GM10248 (cell line): ENCODE results near the gene TRAF3IP1.
"Not testable (repeated sequence)": the region's sequence is repeated elsewhere in the genome, so short reads cannot be mapped to it uniquely, and the experiment has no call there.

Experiments
- CTCF ChIA-PET: fragments of 300-600 bp; sonication (Branson Sonifier 250); formaldehyde crosslinking; extraction: SDS; loops from one replicate; lab custom pipeline; 2021; ENCODE audit warnings: antibody characterized with exemption; lab: Yijun Ruan, JAX
- POLR2A ChIA-PET: fragments of 350-650 bp; sonication (Branson Sonifier 250); formaldehyde crosslinking; extraction: SDS; loops from one replicate; lab custom pipeline; 2020; ENCODE audit warnings: antibody characterized with exemption; lab: Yijun Ruan, JAX
- DNase-seq: peaks from one replicate; pipeline ENCODE4 v3.0.0; 2012; ENCODE audit errors: extremely low spot score
- TF ChIP-seq, protein P1 (sequence below): IDR thresholded peaks from 2 replicates; pipeline ENCODE4 v1.5.1; 2012; ENCODE audit warnings: mild to moderate bottlenecking, low read depth; ENCODE audit errors: extremely low read depth, missing control alignments, control extremely low read depth

Gene TRAF3IP1

DNA sequence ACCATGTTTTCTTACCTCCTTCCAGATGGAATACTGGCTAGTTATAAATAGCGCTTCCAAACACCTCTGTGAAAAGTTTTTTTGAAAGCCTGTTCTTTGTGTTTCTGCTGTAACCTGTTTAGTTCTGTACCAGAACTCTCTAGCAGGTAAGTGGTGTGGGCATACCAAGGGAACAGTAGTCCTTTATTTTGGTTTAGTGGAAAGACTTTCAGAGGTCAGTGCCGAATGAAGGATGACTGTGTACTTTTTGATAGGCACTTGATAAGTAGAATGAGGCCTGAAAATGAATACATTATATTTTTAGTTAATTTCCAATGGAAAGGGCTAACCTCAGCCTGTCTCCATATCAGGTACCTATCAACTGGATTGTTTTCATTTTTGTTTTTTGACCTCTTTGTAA lies 78.8 kb downstream of the TRAF3IP1 start:
- TF ChIP-seq, protein P1, sequence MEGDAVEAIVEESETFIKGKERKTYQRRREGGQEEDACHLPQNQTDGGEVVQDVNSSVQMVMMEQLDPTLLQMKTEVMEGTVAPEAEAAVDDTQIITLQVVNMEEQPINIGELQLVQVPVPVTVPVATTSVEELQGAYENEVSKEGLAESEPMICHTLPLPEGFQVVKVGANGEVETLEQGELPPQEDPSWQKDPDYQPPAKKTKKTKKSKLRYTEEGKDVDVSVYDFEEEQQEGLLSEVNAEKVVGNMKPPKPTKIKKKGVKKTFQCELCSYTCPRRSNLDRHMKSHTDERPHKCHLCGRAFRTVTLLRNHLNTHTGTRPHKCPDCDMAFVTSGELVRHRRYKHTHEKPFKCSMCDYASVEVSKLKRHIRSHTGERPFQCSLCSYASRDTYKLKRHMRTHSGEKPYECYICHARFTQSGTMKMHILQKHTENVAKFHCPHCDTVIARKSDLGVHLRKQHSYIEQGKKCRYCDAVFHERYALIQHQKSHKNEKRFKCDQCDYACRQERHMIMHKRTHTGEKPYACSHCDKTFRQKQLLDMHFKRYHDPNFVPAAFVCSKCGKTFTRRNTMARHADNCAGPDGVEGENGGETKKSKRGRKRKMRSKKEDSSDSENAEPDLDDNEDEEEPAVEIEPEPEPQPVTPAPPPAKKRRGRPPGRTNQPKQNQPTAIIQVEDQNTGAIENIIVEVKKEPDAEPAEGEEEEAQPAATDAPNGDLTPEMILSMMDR = no peak
- POLR2A ChIA-PET = no interaction called here
- DNase-seq = no peak
- CTCF ChIA-PET = no interaction called here

DNA sequence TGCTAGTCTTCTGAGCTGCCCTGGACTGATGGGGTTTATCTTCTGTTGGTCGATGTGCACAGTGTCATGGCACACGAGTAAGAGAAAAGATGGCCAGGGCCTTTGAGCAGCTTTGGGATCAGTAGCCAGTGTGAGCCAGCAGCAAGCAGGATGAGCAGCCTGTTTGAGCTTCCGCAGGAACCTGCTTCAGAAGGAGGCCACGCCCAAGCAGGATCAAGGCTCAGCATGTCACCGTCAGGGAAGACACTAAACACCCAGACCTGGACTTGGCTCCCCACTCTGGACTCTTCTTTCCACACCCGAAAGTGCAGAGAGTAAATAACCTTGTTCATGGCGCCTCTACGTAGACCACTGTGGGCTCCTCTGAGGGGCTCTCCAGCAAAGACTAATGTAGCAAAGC lies 81.2 kb downstream of the TRAF3IP1 start:
- POLR2A ChIA-PET = no interaction called here
- TF ChIP-seq, protein P1 = no peak
- CTCF ChIA-PET = interaction anchor here (1.0 kb wide), 1 partner anchor 10 kb away, joined by 3 read pairs; no protein-coding TSS in a partner anchor
- DNase-seq = no peak

DNA sequence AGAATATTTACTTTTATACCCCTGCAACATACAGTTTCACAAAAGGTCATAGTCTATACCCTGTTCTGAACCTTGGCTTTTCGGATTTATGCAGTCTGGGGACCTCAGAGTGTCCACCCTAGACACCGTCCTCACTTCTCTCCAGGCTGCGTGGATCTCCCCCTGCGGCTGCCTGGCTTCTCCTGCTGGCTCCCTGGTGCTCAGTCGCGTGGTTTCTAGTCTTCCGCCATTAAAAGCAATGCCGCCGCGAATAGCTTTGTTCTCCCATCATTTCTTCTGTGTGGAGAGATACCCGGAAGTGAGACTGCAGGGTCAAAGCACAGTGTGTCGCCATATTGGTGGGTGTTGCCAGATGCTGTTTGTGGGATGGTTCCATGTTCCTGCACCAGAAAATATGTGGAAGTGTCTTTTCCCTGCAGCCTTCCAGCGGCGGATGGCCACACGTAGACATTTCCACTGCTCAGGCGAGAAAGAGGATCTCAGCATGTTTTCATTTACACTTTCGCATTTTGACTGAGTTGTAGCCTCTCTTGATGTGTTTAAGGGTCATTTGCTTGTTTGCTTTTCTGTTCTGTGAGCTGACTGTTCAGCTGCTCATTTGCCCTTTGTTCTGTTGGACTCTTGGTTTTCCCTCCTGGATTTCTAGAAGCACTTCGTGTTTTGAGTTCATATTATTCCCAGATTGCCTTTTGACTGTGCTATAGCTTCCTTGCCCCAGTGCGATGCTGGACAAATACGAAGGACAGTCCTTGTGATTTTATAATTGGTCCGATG lies 83.5 kb downstream of the TRAF3IP1 start:
- CTCF ChIA-PET = interaction anchor here (1.4 kb wide), 1 partner anchor 33 kb away, joined by 4 read pairs; no protein-coding TSS in a partner anchor
- POLR2A ChIA-PET = no interaction called here
- DNase-seq = no peak
- TF ChIP-seq, protein P1 = no peak

DNA sequence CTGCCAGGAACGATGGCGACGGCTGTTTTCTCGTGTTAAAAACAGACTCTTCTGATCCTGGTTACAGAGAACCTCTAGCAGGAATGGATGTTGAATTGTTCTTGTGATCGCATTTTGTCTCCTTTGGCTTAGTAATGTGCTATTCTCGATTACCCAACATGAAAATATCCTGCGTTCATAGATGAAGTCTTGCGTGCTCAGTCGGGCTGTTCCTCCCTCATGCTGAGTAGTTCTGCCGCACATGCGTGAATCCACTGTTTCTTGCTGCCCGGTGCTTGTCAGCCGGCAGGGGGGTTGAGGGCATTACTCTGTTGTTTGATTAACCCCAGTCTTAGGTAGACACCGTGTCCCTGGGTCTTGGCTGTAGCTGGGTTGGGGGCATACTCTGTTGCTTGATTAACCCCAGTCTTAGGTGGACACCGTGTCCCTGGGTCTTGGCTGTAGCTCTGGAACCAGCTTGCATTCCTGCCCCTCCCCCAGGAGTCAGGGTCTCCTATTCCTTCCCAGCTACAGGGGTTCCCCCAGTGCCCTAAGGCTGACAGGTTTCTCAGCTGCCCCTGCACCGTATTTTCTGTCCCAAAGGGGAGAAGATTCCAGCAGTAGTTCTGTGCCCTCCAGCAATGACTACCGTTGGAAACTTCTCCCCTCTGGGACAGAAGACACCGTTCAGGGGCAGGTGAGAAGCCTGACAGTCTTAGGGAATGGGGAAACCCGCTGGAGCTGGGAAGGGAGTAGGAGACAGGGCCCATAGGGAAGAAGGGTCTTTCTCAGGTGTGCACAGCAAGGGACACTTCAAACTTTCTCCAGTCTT lies 84.3 kb downstream of the TRAF3IP1 start:
- CTCF ChIA-PET = interaction anchor here (1.4 kb wide), 1 partner anchor 34 kb away, joined by 4 read pairs; no protein-coding TSS in a partner anchor
- POLR2A ChIA-PET = no interaction called here
- DNase-seq = no peak
- TF ChIP-seq, protein P1 = no peak

DNA sequence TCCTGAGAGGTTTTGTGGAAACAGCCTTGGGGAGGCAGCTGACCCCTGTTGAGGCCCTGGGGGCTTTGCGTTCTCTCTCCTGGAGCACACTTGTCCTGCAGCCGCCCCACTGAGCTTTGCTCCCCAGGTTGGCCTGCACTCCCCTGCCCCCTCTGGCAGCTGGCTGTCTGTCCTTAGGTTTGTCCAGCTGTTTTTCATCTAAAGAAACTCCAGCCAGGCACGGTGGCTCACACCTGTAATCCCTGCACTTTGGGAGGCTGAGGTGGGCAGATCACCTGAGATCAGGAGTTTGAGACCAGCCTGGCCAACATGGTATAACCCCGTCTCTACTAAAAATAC lies 84.9 kb downstream of the TRAF3IP1 start:
- CTCF ChIA-PET, POLR2A ChIA-PET: not testable (repeated sequence)

DNA sequence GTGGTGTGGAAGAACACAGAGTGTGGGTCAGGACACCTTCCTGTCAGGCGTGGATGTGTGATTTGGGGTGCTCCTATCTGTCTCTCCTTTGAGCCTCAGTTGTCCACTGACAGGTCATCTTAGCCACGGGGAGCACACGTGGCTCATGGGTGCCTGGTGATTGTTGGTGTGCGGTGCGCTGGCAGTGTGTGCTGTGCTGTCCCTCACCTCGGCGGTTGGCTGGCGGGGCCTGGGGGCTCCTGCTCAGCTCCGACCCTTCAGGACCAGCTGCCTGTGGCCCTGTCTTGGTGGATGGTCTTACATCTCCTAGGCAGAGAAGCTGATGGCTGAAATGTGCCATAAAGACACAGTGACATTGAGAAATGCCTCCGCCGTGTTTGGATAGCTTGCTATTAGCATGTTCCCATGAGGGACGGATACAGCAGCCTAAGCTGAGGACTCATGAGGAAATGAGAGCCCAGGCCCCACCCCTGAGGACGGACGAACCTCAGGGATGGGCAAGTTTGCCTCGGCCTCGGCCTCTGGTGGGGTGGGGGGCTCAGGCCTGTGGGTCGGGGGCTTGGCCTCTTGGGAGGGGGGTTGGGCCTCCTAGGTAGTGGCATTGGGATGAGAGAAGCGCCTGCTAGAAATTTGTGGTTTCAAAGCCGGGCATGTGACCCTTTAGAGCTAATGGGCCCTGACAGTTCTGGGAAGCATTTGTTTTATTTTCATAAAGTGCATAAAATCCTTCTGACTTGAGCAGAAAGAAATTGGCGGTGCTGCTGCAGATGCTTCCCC lies 86.1 kb downstream of the TRAF3IP1 start:
- CTCF ChIA-PET = no interaction called here
- TF ChIP-seq, protein P1 = no peak
- POLR2A ChIA-PET = no interaction called here
- DNase-seq = no peak

More for the DNA sequence above, 84.9 kb downstream of the TRAF3IP1 start:
- DNase-seq = not testable (repeated sequence)
